ENCODE data around the gene MYO9A.

MYO9A gene

GRCh38 chr15:71788646-71789579 lies 329.0 kb downstream of the MYO9A start:
- in situ Hi-C loops (cut with MboI; ENCODE audit: low sequenced_read_pairs): no loop called here

GRCh38 chr15:71786673-71787072 lies 331.3 kb downstream of the MYO9A start:
- in situ Hi-C loops (cut with MboI; ENCODE audit: low sequenced_read_pairs): no loop called here

GRCh38 chr15:71785996-71786395 lies 332.0 kb downstream of the MYO9A start:
- in situ Hi-C loops (cut with MboI; ENCODE audit: low sequenced_read_pairs): no loop called here

- in situ Hi-C loops (cut with MboI; ENCODE audit: low sequenced_read_pairs): no loop called here
Observed at GRCh38 chr15:71784719-71785118, 333.2 kb downstream of the MYO9A start.

- in situ Hi-C loops (cut with MboI; ENCODE audit: low sequenced_read_pairs): no loop called here
Observed at GRCh38 chr15:71782422-71783165, 335.4 kb downstream of the MYO9A start.

GRCh38 chr15:71781965-71782265 lies 336.0 kb downstream of the MYO9A start:
- in situ Hi-C loops (cut with MboI; ENCODE audit: low sequenced_read_pairs): no loop called here

GRCh38 chr15:71781179-71781964 lies 336.6 kb downstream of the MYO9A start:
- in situ Hi-C loops (cut with MboI; ENCODE audit: low sequenced_read_pairs): no loop called here

GRCh38 chr15:71780115-71780976 lies 337.6 kb downstream of the MYO9A start:
- in situ Hi-C loops (cut with MboI; ENCODE audit: low sequenced_read_pairs): no loop called here

- in situ Hi-C loops (cut with MboI; ENCODE audit: low sequenced_read_pairs): no loop called here
Observed at GRCh38 chr15:71779073-71779797, 338.7 kb downstream of the MYO9A start.

- in situ Hi-C loops (cut with MboI; ENCODE audit: low sequenced_read_pairs): no loop called here
Observed at GRCh38 chr15:71777216-71777943, 340.6 kb downstream of the MYO9A start.

- in situ Hi-C loops (cut with MboI; ENCODE audit: low sequenced_read_pairs): no loop called here
Observed at GRCh38 chr15:71776304-71776703, 341.6 kb downstream of the MYO9A start.

GRCh38 chr15:71775856-71776255 lies 342.1 kb downstream of the MYO9A start:
- in situ Hi-C loops (cut with MboI; ENCODE audit: low sequenced_read_pairs): no loop called here

GRCh38 chr15:71773206-71773859 lies 344.6 kb downstream of the MYO9A start:
- in situ Hi-C loops (cut with MboI; ENCODE audit: low sequenced_read_pairs): no loop called here
